Spleen (tissue), 11 donors: ENCODE data around the gene MRPL55. TPM values are rescaled to one million over a fixed set of nuclear protein-coding genes. Genes with fewer than 3 reads are reported as not detected.
A peak's percentile ranks its signal among the peaks of the same experiment; 100 is the strongest.

Experiments
- DNase-seq: peaks from one replicate; pipeline ENCODE4 v3.0.0-alpha.2; 2020
- H3K27ac ChIP-seq, 8 donors: fragments of 200-600 bp; sonication (generic) in 7 of 8; 1 replicate in 4 of 8; 2 replicates in 4 of 8; pipeline versions ENCODE4 v1.5.0 to v1.8.0; 2016 to 2021; ENCODE audit warnings: inconsistent platforms in 4 of 8, mild to moderate bottlenecking in 4 of 8, moderate library complexity in 1 of 8
- H3K27me3 ChIP-seq, 7 donors: fragments of 200-600 bp; sonication (generic) in 6 of 7; replicated peaks in 1 of 7; 1 replicate in 4 of 7; 2 replicates in 3 of 7; pipeline versions ENCODE4 v1.5.0 to v1.8.0; 2016 to 2021; ENCODE audit warnings: inconsistent platforms in 3 of 7, mild to moderate bottlenecking in 1 of 7
- H3K36me3 ChIP-seq, 6 donors: fragments of 200-600 bp; sonication (generic) in 5 of 6; 1 replicate in 4 of 6; 2 replicates in 2 of 6; pipeline versions ENCODE4 v1.5.0 to v1.8.0; 2016 to 2021; ENCODE audit warnings: inconsistent platforms in 2 of 6
- H3K4me1 ChIP-seq, 6 donors: fragments of 200-600 bp; sonication (generic) in 5 of 6; 1 replicate in 3 of 6; 2 replicates in 3 of 6; pipeline versions ENCODE4 v1.5.0 to v1.8.0; 2016 to 2021; ENCODE audit warnings: inconsistent platforms in 3 of 6
- H3K4me3 ChIP-seq, 8 donors: fragments of 200-600 bp; sonication (generic) in 7 of 8; 1 replicate in 4 of 8; 2 replicates in 4 of 8; pipeline versions ENCODE4 v1.5.0 to v1.8.0; 2016 to 2021; ENCODE audit warnings: inconsistent platforms in 4 of 8, mild to moderate bottlenecking in 4 of 8, moderate library complexity in 2 of 8
- H3K9me3 ChIP-seq, 8 donors: fragments of 200-600 bp; sonication (generic) in 7 of 8; 1 replicate in 4 of 8; 2 replicates in 4 of 8; pipeline versions ENCODE4 v1.5.0 to v1.8.0; 2016 to 2021; ENCODE audit warnings: inconsistent platforms in 4 of 8
- CTCF ChIP-seq, 11 experiments: fragments of 200-600 bp in 7 of 11; fragments of 450-650 bp in 4 of 11; sonication (generic) in 4 of 11; IDR thresholded peaks in 8 of 11; conservative IDR thresholded peaks in 3 of 11; 1 replicate in 7 of 11; 2 replicates in 4 of 11; pipeline versions ENCODE4 v1.4.0 to v1.8.0; 2016 to 2021; ENCODE audit warnings: antibody characterized with exemption in 11 of 11, inconsistent platforms in 4 of 11, mild to moderate bottlenecking in 1 of 11
- POLR2A ChIP-seq, 3 donors: fragments of 450-650 bp; IDR thresholded peaks; one replicate each; pipeline ENCODE4 v1.5.1; 2017; ENCODE audit warnings: antibody characterized with exemption in 3 of 3, mild to moderate bottlenecking in 1 of 3
- POLR2AphosphoS5 ChIP-seq, 3 donors: sonication (generic); formaldehyde crosslinking; IDR thresholded peaks; one replicate each; pipeline ENCODE4 v1.5.1; 2017; ENCODE audit warnings: antibody characterized with exemption in 3 of 3
- WGBS, 5 donors: extraction: QIAGEN DNeasy Blood & Tissue Kit in 3 of 5; methylation state at CpG; one replicate each; pipeline versions ENCODE4 v1.1.5 to v1.1.7; 2013 to 2018; 5-methylcytosine and 5-hydroxymethylcytosine counted together
- intact Hi-C: fragments of 100-400 bp; cut with DNase I; formaldehyde crosslinking; loops from one replicate; pipeline ENCODE4 v1.15.0; 2023; ENCODE audit warnings: low total_unique reads
- polyA plus RNA-seq, 3 donors: library from polyadenylated mRNA; stranded (reverse); fragments of 200-250 nt; gene quantifications; one replicate each; pipeline ENCODE4 v1.2.1, GENCODE V29; 2013
- total RNA-seq, 7 donors: library from RNA; depleted of rRNA in 3 of 7; stranded (reverse); fragments of >200 nt in 3 of 7; fragmentation: NEBNext Ultra II Directional in 4 of 7; extraction: Animal tissue kit (Norgen Biotek cat#: 25700) in 4 of 7; gene quantifications; one replicate each; pipeline versions ENCODE4 v1.1.0 to v1.2.1, GENCODE V29; 2016 to 2021
- donor health status: healthy with polysubstance abuse.
- donor health status: DM: no; HTN: no; CAD: no; lungs with moderate emphysema.
- donor health status: DM: no; HTN: no; CAD: no.
- donor health status: Bipolar disorder and iron deficiency.
- donor health status: healthy.
- donor health status: DM: no; HTN: no; CAD: no.
- donor health status: DM: yes; HTN: yes; CAD: no.

MRPL55 gene
- total and polyA plus RNA-seq, 10 donors: 32.3 to 114 (median 72.1) TPM

GRCh38 chr1:228142155-228142691 lies 33.1 kb upstream of the MRPL55 start:
- TF ChIP-seq POLR2A (IDR thresholded peaks at IDR 0.05) (no peak), CTCF (IDR thresholded peaks at IDR 0.05 in 8 of 11, conservative IDR thresholded peaks at IDR 0.05 in 3 of 11) (no peak), POLR2AphosphoS5 (IDR thresholded peaks at IDR 0.05) (peak in 1 of 3 donors; percentile 32)
- H3K4me1 ChIP-seq: peaks cover 28 to 88% (median 63%) of the 10 kb centered on the region in 6 donors
- 71 to 81% (median 76%) methylated on average over 10 to 16 of the region's 16 CpGs for WGBS, 5 donors
- H3K27ac ChIP-seq: peak overlapping the region in 7 of 8 donors; percentile 36 to 99 (median 98)
- peak overlapping the region in 6 of 8 donors; percentile 74 to 90 (median 80) for H3K4me3 ChIP-seq
- H3K36me3 ChIP-seq: peaks cover 0 to 52% (median 21%) of the 10 kb centered on the region in 6 donors
- DNase-seq: peak; percentile 82
- no peaks in the 10 kb centered on the region for H3K9me3 ChIP-seq
- no peaks in the 10 kb centered on the region for H3K27me3 ChIP-seq
- intact Hi-C loops: no loop called here

GRCh38 chr1:228141226-228142044 lies 32.3 kb upstream of the MRPL55 start:
- Histone ChIP-seq H3K27ac (peak overlapping the region; percentile 94 to 99 (median 98)), H3K4me3 (peak overlapping the region; percentile 64 to 90 (median 80)), H3K27me3 (no peaks in the 10 kb centered on the region), H3K9me3 (no peaks in the 10 kb centered on the region), H3K36me3 (peaks cover 0 to 44% (median 13%) of the 10 kb centered on the region in 6 donors), H3K4me1 (peaks cover 28 to 88% (median 62%) of the 10 kb centered on the region in 6 donors)
- 33 to 48% (median 43%) methylated on average over 20 to 27 of the region's 27 CpGs for WGBS, 5 donors
- DNase-seq: peak; percentile 88
- intact Hi-C loops: no loop called here
- TF ChIP-seq CTCF (IDR thresholded peaks at IDR 0.05 in 8 of 11, conservative IDR thresholded peaks at IDR 0.05 in 3 of 11): no peak
- TF ChIP-seq POLR2A (IDR thresholded peaks at IDR 0.05): no peak
- TF ChIP-seq POLR2AphosphoS5 (IDR thresholded peaks at IDR 0.05): peak in 2 of 3 donors; percentile 21 to 43

GRCh38 chr1:228140724-228141225 lies 31.7 kb upstream of the MRPL55 start:
- DNase-seq: no peak
- Histone ChIP-seq H3K4me1 (peaks cover 28 to 88% (median 59%) of the 10 kb centered on the region in 6 donors), H3K27me3 (no peaks in the 10 kb centered on the region), H3K27ac (peak overlapping the region; percentile 94 to 99 (median 98)), H3K36me3 (peaks cover 0 to 37% (median 8%) of the 10 kb centered on the region in 6 donors), H3K4me3 (peak overlapping the region; percentile 64 to 90 (median 80)), H3K9me3 (no peaks in the 10 kb centered on the region)
- intact Hi-C loops: no loop called here
- WGBS, 5 donors: 3 to 12% (median 5%) methylated on average over 19 to 25 of the region's 25 CpGs
- TF ChIP-seq POLR2A (IDR thresholded peaks at IDR 0.05) (no peak), POLR2AphosphoS5 (IDR thresholded peaks at IDR 0.05) (no peak), CTCF (IDR thresholded peaks at IDR 0.05 in 8 of 11, conservative IDR thresholded peaks at IDR 0.05 in 3 of 11) (no peak)
